ENCODE measurements around the gene TRIM44. TPM values are rescaled to one million over a fixed set of nuclear protein-coding genes. Genes with fewer than 3 reads are reported as not detected.

Gene TRIM44
- total and polyA plus RNA-seq, 10 of the 15 experiments (the other 5 are each of a cell fraction or from before 2014, with no cell fraction given): 6.7 to 93.0 (median 27.6) TPM

DNA sequence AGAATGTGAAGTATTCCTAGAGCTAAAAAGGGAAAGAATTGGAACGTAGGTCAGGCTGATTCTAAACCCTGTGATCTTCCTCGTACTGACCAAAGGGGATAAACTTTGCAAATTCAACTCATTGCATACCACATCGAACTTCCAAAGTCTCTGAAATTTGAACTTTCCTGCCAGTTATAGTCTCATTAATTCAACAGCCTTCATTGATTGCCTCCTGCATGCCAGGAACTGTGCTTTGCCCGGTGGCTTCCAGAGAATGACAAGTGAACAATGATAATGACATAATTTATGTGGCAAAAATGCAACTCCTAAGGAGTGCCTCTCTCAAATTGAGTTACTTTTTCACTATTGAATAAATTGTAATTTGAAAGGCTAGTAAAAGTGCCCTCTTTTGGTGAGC is 173.6 kb downstream of the TRIM44 start:
- in situ Hi-C loops (cut with MboI): no loop called here
- no peak overlapping the region for H3K4me3 ChIP-seq
- ChIA-PET SMC1A (ENCODE audit: uncharacterized antibody, unreplicated experiment) (interaction anchor here (1.5 kb wide), 1 partner anchor 14 kb away, joined by 6 read pairs; no protein-coding TSS in a partner anchor), RAD21 (ENCODE audit: unreplicated experiment) (no interaction called here), CTCF (interaction anchor here (1.1 to 2.2 kb wide), 2 partner anchors 14 to 68 kb away, joined by 3 to 14 read pairs; no protein-coding TSS in a partner anchor), POLR2A (no interaction called here)
- no peak overlapping the region for H2AFZ ChIP-seq (ENCODE audit: control insufficient read depth, low read depth, low read length)
- H3K9me3 ChIP-seq (replicated peaks; ENCODE audit: control insufficient read depth, insufficient read depth, low read length): no peaks in the 10 kb centered on the region
- BruUV-seq (replicated peaks): no TSS peak
- H4K20me1 ChIP-seq (ENCODE audit: control insufficient read depth, insufficient read depth): no peaks in the 10 kb centered on the region
- WGBS (ENCODE audit: insufficient coverage, insufficient replicate concordance, low lambda C conversion rate, missing lambda C conversion rate): 11% methylated on average over 4 of the region's 4 CpGs
- no peak overlapping the region for H3K4me2 ChIP-seq (ENCODE audit: control insufficient read depth, insufficient read depth)
- ATAC-seq (no peak), FAIRE-seq (no peak), DNase-seq (ENCODE audit: low read depth, low spot score) (no peak)
- no peaks in the 10 kb centered on the region for H3K36me3 ChIP-seq (ENCODE audit: control insufficient read depth in 2 of 2, insufficient read depth in 2 of 2, low read length in 1 of 2)
- H3K27ac ChIP-seq (ENCODE audit: control insufficient read depth, insufficient read depth): no peak overlapping the region
- intact Hi-C loops (cut with micrococcal nuclease; ENCODE audit: unreplicated experiment): no loop called here
- H3K79me2 ChIP-seq (ENCODE audit: control insufficient read depth, insufficient read depth, low read length): no peaks in the 10 kb centered on the region
- no peak overlapping the region for H3K9ac ChIP-seq (ENCODE audit: control insufficient read depth, insufficient read depth, low read length)
- TF ChIP-seq CBX3 (IDR thresholded peaks at IDR 0.05; ENCODE audit: borderline replicate concordance, low read depth): no peak
- no peak for TF ChIP-seq ZNF217 (IDR thresholded peaks at IDR 0.05)
- TF ChIP-seq, protein P1, sequence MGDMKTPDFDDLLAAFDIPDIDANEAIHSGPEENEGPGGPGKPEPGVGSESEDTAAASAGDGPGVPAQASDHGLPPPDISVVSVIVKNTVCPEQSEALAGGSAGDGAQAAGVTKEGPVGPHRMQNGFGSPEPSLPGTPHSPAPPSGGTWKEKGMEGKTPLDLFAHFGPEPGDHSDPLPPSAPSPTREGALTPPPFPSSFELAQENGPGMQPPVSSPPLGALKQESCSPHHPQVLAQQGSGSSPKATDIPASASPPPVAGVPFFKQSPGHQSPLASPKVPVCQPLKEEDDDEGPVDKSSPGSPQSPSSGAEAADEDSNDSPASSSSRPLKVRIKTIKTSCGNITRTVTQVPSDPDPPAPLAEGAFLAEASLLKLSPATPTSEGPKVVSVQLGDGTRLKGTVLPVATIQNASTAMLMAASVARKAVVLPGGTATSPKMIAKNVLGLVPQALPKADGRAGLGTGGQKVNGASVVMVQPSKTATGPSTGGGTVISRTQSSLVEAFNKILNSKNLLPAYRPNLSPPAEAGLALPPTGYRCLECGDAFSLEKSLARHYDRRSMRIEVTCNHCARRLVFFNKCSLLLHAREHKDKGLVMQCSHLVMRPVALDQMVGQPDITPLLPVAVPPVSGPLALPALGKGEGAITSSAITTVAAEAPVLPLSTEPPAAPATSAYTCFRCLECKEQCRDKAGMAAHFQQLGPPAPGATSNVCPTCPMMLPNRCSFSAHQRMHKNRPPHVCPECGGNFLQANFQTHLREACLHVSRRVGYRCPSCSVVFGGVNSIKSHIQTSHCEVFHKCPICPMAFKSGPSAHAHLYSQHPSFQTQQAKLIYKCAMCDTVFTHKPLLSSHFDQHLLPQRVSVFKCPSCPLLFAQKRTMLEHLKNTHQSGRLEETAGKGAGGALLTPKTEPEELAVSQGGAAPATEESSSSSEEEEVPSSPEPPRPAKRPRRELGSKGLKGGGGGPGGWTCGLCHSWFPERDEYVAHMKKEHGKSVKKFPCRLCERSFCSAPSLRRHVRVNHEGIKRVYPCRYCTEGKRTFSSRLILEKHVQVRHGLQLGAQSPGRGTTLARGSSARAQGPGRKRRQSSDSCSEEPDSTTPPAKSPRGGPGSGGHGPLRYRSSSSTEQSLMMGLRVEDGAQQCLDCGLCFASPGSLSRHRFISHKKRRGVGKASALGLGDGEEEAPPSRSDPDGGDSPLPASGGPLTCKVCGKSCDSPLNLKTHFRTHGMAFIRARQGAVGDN (IDR thresholded peaks at IDR 0.05): no peak
- TF ChIP-seq NFIC (IDR thresholded peaks at IDR 0.05; ENCODE audit: low read depth, low read length): no peak
- no peak for TF ChIP-seq RB1 (IDR thresholded peaks at IDR 0.05; ENCODE audit: borderline replicate concordance)
- no peak for TF ChIP-seq ZNF24 (IDR thresholded peaks at IDR 0.05)
- TF ChIP-seq BHLHE40 (IDR thresholded peaks at IDR 0.05; ENCODE audit: borderline replicate concordance in 1 of 2, low read depth in 2 of 2, low read length in 1 of 2): no peak
- TF ChIP-seq NBN (IDR thresholded peaks at IDR 0.05): no peak
- TF ChIP-seq TCF12 (IDR thresholded peaks at IDR 0.05; ENCODE audit: low read depth, low read length): no peak
- TF ChIP-seq SUPT20H (IDR thresholded peaks at IDR 0.05; ENCODE audit: borderline replicate concordance, control insufficient read depth, low read depth, low read length): no peak
- TF ChIP-seq ASH2L (IDR thresholded peaks at IDR 0.05; ENCODE audit: borderline replicate concordance, low read depth): no peak
- no peak for TF ChIP-seq EP300 (IDR thresholded peaks at IDR 0.05; ENCODE audit: borderline replicate concordance in 1 of 2, control insufficient read depth in 1 of 2, low read depth in 2 of 2, low read length in 2 of 2)
- no peak for TF ChIP-seq POLR2A (IDR thresholded peaks at IDR 0.05; ENCODE audit: low read depth, low read length)
- TF ChIP-seq RAD21 (IDR thresholded peaks at IDR 0.05; ENCODE audit: insufficient read depth, low read depth, low read length): no peak
- no peaks in the 10 kb centered on the region for H3K27me3 ChIP-seq (replicated peaks in 1 of 2; ENCODE audit: control insufficient read depth in 2 of 2, insufficient read depth in 2 of 2, low read length in 1 of 2)
- no peaks in the 10 kb centered on the region for H3K4me1 ChIP-seq (ENCODE audit: control insufficient read depth, insufficient read depth, low read length)
